T-helper 2 cell treated with Interferon-gamma antibody and Interleukin-4, amounts not matched to agents 5 μg/mL and 100 μg/mL, for 36 hours (primary cell): ENCODE data around the gene IQCN.

Experiments used
- DNase-seq: peaks from one replicate; pipeline ENCODE4 v3.0.0; 2021; ENCODE audit warnings: low spot score
- H3K27ac Mint-ChIP-seq: one replicate; pipeline ENCODE4 v1.8.0; 2021; ENCODE audit warnings: mild to moderate bottlenecking, mixed read lengths
- H3K27me3 Mint-ChIP-seq: one replicate; pipeline ENCODE4 v1.8.0; 2021; ENCODE audit warnings: low read depth, mixed read lengths
- H3K36me3 Mint-ChIP-seq: one replicate; pipeline ENCODE4 v1.8.0; 2021; ENCODE audit warnings: low read depth, mixed read lengths
- H3K4me1 Mint-ChIP-seq: one replicate; pipeline ENCODE4 v1.8.0; 2021; ENCODE audit warnings: low read depth, mixed read lengths
- H3K4me3 Mint-ChIP-seq: one replicate; pipeline ENCODE4 v1.8.0; 2022; ENCODE audit warnings: mild to moderate bottlenecking, moderate library complexity, mixed read lengths
- H3K9me3 Mint-ChIP-seq: one replicate; pipeline ENCODE4 v1.8.0; 2021; ENCODE audit warnings: mixed read lengths

Gene IQCN

GRCh38 chr19:18310118-18310909 is 36.1 kb upstream of the IQCN start:
- Mint-ChIP-seq H3K27me3 (no peaks in the 10 kb centered on the region), H3K36me3 (peaks cover 33% of the 10 kb centered on the region), H3K27ac (peak overlapping the region; percentile 31), H3K9me3 (no peaks in the 10 kb centered on the region), H3K4me3 (no peak overlapping the region), H3K4me1 (peaks cover 18% of the 10 kb centered on the region)
- no peak for DNase-seq

GRCh38 chr19:18309525-18310064 is 35.3 kb upstream of the IQCN start:
- no peak for DNase-seq
- no peaks in the 10 kb centered on the region for H3K9me3 Mint-ChIP-seq
- no peaks in the 10 kb centered on the region for H3K27me3 Mint-ChIP-seq
- H3K4me3 Mint-ChIP-seq, result no peak overlapping the region
- H3K27ac Mint-ChIP-seq, result no peak overlapping the region
- peaks cover 37% of the 10 kb centered on the region for H3K36me3 Mint-ChIP-seq
- H3K4me1 Mint-ChIP-seq, result peaks cover 23% of the 10 kb centered on the region

- Mint-ChIP-seq H3K27ac (no peak overlapping the region), H3K27me3 (no peaks in the 10 kb centered on the region), H3K4me1 (peaks cover 26% of the 10 kb centered on the region), H3K9me3 (no peaks in the 10 kb centered on the region), H3K36me3 (peaks cover 37% of the 10 kb centered on the region), H3K4me3 (no peak overlapping the region)
- no peak for DNase-seq
Observed at GRCh38 chr19:18308948-18309325, 34.7 kb upstream of the IQCN start.

- Mint-ChIP-seq H3K27me3 (no peaks in the 10 kb centered on the region), H3K27ac (no peak overlapping the region), H3K4me1 (peaks cover 31% of the 10 kb centered on the region), H3K36me3 (peaks cover 40% of the 10 kb centered on the region), H3K9me3 (no peaks in the 10 kb centered on the region), H3K4me3 (no peak overlapping the region)
- no peak for DNase-seq
Observed at GRCh38 chr19:18308051-18308947, 34.0 kb upstream of the IQCN start.

- no peak for DNase-seq
- peaks cover 31% of the 10 kb centered on the region for H3K4me1 Mint-ChIP-seq
- H3K9me3 Mint-ChIP-seq, result no peaks in the 10 kb centered on the region
- peak overlapping the region; percentile 95 for H3K4me3 Mint-ChIP-seq
- H3K36me3 Mint-ChIP-seq, result peaks cover 34% of the 10 kb centered on the region
- H3K27me3 Mint-ChIP-seq, result no peaks in the 10 kb centered on the region
- peak overlapping the region; percentile 88 for H3K27ac Mint-ChIP-seq
Observed at GRCh38 chr19:18307271-18307681, 33.0 kb upstream of the IQCN start.

GRCh38 chr19:18306888-18307260 is 32.6 kb upstream of the IQCN start:
- Mint-ChIP-seq H3K4me1 (peaks cover 33% of the 10 kb centered on the region), H3K4me3 (peak overlapping the region; percentile 95), H3K9me3 (no peaks in the 10 kb centered on the region), H3K27ac (peak overlapping the region; percentile 88), H3K36me3 (peaks cover 34% of the 10 kb centered on the region), H3K27me3 (no peaks in the 10 kb centered on the region)
- no peak for DNase-seq

GRCh38 chr19:18306209-18306887 is 32.1 kb upstream of the IQCN start:
- Mint-ChIP-seq H3K27me3 (no peaks in the 10 kb centered on the region), H3K27ac (peak overlapping the region; percentile 95), H3K4me3 (peak overlapping the region; percentile 95), H3K9me3 (no peaks in the 10 kb centered on the region), H3K4me1 (peaks cover 36% of the 10 kb centered on the region), H3K36me3 (peaks cover 34% of the 10 kb centered on the region)
- no peak for DNase-seq

- DNase-seq, result peak; percentile 89
- Mint-ChIP-seq H3K27me3 (no peaks in the 10 kb centered on the region), H3K27ac (peak overlapping the region; percentile 95), H3K4me3 (peak overlapping the region; percentile 95), H3K9me3 (no peaks in the 10 kb centered on the region), H3K4me1 (peaks cover 31% of the 10 kb centered on the region), H3K36me3 (peaks cover 27% of the 10 kb centered on the region)
Observed at GRCh38 chr19:18304458-18305310, 30.4 kb upstream of the IQCN start.

- Mint-ChIP-seq H3K9me3 (no peaks in the 10 kb centered on the region), H3K36me3 (peaks cover 29% of the 10 kb centered on the region), H3K27ac (peak overlapping the region; percentile 95), H3K4me3 (peak overlapping the region; percentile 95), H3K4me1 (peaks cover 33% of the 10 kb centered on the region), H3K27me3 (no peaks in the 10 kb centered on the region)
- DNase-seq, result no peak
Observed at GRCh38 chr19:18304208-18304457, 29.9 kb upstream of the IQCN start.

GRCh38 chr19:18301718-18302111 is 27.5 kb upstream of the IQCN start:
- Mint-ChIP-seq H3K27me3 (no peaks in the 10 kb centered on the region), H3K4me1 (peaks cover 34% of the 10 kb centered on the region), H3K9me3 (no peaks in the 10 kb centered on the region), H3K27ac (peak overlapping the region; percentile 71), H3K4me3 (peak overlapping the region; percentile 50), H3K36me3 (peaks cover 25% of the 10 kb centered on the region)
- no peak for DNase-seq

GRCh38 chr19:18300930-18301717 is 26.9 kb upstream of the IQCN start:
- H3K4me3 Mint-ChIP-seq, result peak overlapping the region; percentile 50
- DNase-seq, result no peak
- no peaks in the 10 kb centered on the region for H3K27me3 Mint-ChIP-seq
- H3K27ac Mint-ChIP-seq, result no peak overlapping the region
- H3K9me3 Mint-ChIP-seq, result no peaks in the 10 kb centered on the region
- peaks cover 33% of the 10 kb centered on the region for H3K4me1 Mint-ChIP-seq
- peaks cover 25% of the 10 kb centered on the region for H3K36me3 Mint-ChIP-seq

- Mint-ChIP-seq H3K36me3 (peaks cover 31% of the 10 kb centered on the region), H3K9me3 (no peaks in the 10 kb centered on the region), H3K4me3 (no peak overlapping the region), H3K27me3 (no peaks in the 10 kb centered on the region), H3K27ac (peak overlapping the region; percentile 36), H3K4me1 (peaks cover 35% of the 10 kb centered on the region)
- no peak for DNase-seq
Observed at GRCh38 chr19:18299654-18300053, 25.4 kb upstream of the IQCN start.
